PC-3 (cell line): ENCODE data around the gene YJEFN3.

Source experiments
- CTCF ChIP-seq: fragments of 300-600 bp; sonication (generic); conservative IDR thresholded peaks from 2 replicates; pipeline ENCODE4 v1.5.1; 2017; ENCODE audit warnings: antibody characterized with exemption, low read depth, mild to moderate bottlenecking, low read length
- EZH2phosphoT487 ChIP-seq: fragments of 300-600 bp; sonication (generic); IDR thresholded peaks from 2 replicates; pipeline ENCODE4 v1.6.1; 2018; ENCODE audit warnings: mild to moderate bottlenecking, antibody characterized with exemption, low read length, borderline replicate concordance

GRCh38 chr19:19540064-19540714 lies 11.5 kb downstream of the YJEFN3 start:
- TF ChIP-seq CTCF = no peak
- TF ChIP-seq EZH2phosphoT487 = no peak
